Tibial artery (tissue), 4 donors: ENCODE measurements around the gene POLR2I.

Source experiments
- DNase-seq, 2 donors: peaks; one replicate each; pipeline ENCODE4 v3.0.0-alpha.2; 2019
- H3K27ac ChIP-seq, 2 donors: fragments of 200-600 bp; sonication (generic) in 1 of 2; 1 replicate in 1 of 2; 2 replicates in 1 of 2; pipeline ENCODE4 v1.5.1; 2018 to 2019; ENCODE audit warnings: mild to moderate bottlenecking in 1 of 2
- H3K27me3 ChIP-seq, 2 donors: fragments of 200-600 bp; sonication (generic) in 1 of 2; one replicate each; pipeline versions ENCODE4 v1.5.1 to v1.6.0; 2016 to 2019
- H3K36me3 ChIP-seq, 3 donors: fragments of 200-600 bp; sonication (generic) in 2 of 3; one replicate each; pipeline ENCODE4 v1.5.1; 2016 to 2019; ENCODE audit warnings: mild to moderate bottlenecking in 2 of 3
- H3K4me1 ChIP-seq, 4 donors: fragments of 200-600 bp; sonication (generic) in 2 of 4; 1 replicate in 3 of 4; 2 replicates in 1 of 4; pipeline ENCODE4 v1.5.1; 2016 to 2019
- H3K4me3 ChIP-seq, 2 donors: fragments of 200-600 bp; sonication (generic) in 1 of 2; 1 replicate in 1 of 2; 2 replicates in 1 of 2; pipeline ENCODE4 v1.5.1; 2018 to 2019; ENCODE audit warnings: mild to moderate bottlenecking in 2 of 2
- H3K9me3 ChIP-seq, 3 donors: fragments of 200-600 bp; sonication (generic) in 1 of 3; one replicate each; pipeline ENCODE4 v1.5.1; 2016 to 2019
- CTCF ChIP-seq, 2 experiments: fragments of 200-600 bp in 1 of 2; fragments of 450-650 bp in 1 of 2; IDR thresholded peaks; one replicate each; pipeline ENCODE4 v1.5.1; 2017 to 2019; ENCODE audit warnings: antibody characterized with exemption in 2 of 2, mild to moderate bottlenecking in 1 of 2, moderate library complexity in 1 of 2
- intact Hi-C: fragments of 100-400 bp; cut with DNase I; formaldehyde crosslinking; loops from one replicate; pipeline ENCODE4 v1.15.0; 2023; ENCODE audit warnings: low total_unique reads

Gene POLR2I

GRCh38 chr19:36121486-36122124 lies 6.9 kb upstream of the POLR2I start:
- no peak for DNase-seq
- peaks cover 0 to 7% (median 4%) of the 10 kb centered on the region in 4 donors for H3K4me1 ChIP-seq
- H3K27me3 ChIP-seq = no peaks in the 10 kb centered on the region
- no peak overlapping the region for H3K4me3 ChIP-seq
- peaks cover 30 to 88% (median 68%) of the 10 kb centered on the region in 3 donors for H3K36me3 ChIP-seq
- intact Hi-C loops = loop anchor here (5.0 to 10.0 kb wide), 2 partner anchors 46 to 237 kb away; no protein-coding TSS in a partner anchor
- H3K9me3 ChIP-seq = no peaks in the 10 kb centered on the region
- no peak for TF ChIP-seq CTCF (IDR thresholded peaks at IDR 0.05)
- no peak overlapping the region for H3K27ac ChIP-seq

GRCh38 chr19:36120984-36121358 lies 6.3 kb upstream of the POLR2I start:
- Histone ChIP-seq H3K4me3 (no peak overlapping the region), H3K27me3 (no peaks in the 10 kb centered on the region), H3K4me1 (peaks cover 0 to 13% (median 10%) of the 10 kb centered on the region in 4 donors), H3K27ac (no peak overlapping the region), H3K36me3 (peaks cover 30 to 85% (median 67%) of the 10 kb centered on the region in 3 donors), H3K9me3 (no peaks in the 10 kb centered on the region)
- no peak for DNase-seq
- no peak for TF ChIP-seq CTCF (IDR thresholded peaks at IDR 0.05)
- intact Hi-C loops = loop anchor here (5.0 to 10.0 kb wide), 2 partner anchors 46 to 236 kb away; no protein-coding TSS in a partner anchor

DNA sequence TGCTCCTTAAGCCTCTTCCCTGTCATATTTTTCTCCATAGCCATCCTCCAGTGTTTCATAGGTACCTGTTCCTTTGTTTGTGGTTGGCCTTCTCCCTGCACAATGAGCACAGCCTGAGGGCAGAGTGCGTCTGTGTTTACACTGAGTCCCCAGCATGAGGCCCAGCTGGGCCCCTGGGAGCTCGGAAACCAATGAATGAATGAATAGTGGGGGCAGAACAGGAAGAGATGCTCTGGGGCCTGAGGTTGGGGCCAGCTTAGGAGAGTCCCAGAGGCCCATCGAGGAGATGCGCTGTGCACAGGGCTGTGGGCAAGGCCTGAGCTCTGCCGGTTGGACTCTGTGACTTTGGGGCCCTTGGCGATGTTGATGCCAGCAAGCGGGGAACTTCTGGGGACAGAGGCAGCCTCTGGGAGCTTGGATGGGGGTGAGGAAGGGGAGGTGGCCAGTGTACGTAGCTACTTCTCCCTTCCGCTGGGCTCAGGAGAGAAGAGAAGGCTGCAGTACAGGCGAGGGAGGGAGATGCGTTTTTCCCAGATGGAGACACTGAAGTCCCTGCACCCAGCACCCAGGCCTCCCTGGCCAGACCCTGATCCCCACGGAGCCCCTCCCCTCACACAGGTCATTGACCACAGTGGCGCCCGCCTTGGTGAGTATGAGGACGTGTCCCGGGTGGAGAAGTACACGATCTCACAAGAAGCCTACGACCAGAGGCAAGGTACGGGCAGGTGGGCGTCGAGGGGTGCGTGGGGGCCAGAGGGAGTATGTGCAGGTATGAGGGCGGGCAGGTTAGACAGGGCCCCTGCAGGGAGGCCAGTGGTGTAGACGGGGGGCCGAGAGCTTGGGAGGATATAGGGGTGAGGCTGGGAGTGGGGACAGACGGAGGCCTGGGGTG lies 5.7 kb upstream of the POLR2I start:
- DNase-seq = no peak
- Histone ChIP-seq H3K9me3 (no peaks in the 10 kb centered on the region), H3K27ac (no peak overlapping the region), H3K4me1 (peaks cover 0 to 16% (median 12%) of the 10 kb centered on the region in 4 donors), H3K36me3 (peaks cover 26 to 78% (median 61%) of the 10 kb centered on the region in 3 donors), H3K4me3 (no peak overlapping the region), H3K27me3 (no peaks in the 10 kb centered on the region)
- intact Hi-C loops = loop anchor here (5.0 to 10.0 kb wide), 2 partner anchors 47 to 236 kb away; no protein-coding TSS in a partner anchor
- no peak for TF ChIP-seq CTCF (IDR thresholded peaks at IDR 0.05)

DNA sequence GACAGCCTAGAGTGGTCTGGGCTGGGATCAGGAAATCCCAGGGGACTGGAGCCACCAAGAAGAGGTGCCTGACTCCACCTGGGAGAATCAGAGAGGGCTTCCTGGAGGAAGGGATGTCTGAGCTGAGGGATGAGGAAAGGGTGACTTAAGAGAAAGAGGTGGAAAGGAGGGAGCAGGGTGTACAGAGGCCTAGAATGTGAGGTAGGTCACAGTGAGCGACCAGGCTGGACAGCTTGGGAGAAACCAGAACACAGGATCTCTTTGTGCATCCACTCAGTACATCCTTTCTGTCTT lies 1.6 kb upstream of the POLR2I start:
- Histone ChIP-seq H3K9me3 (no peaks in the 10 kb centered on the region), H3K4me1 (peaks cover 0 to 27% (median 24%) of the 10 kb centered on the region in 4 donors), H3K36me3 (peaks cover 7 to 62% (median 40%) of the 10 kb centered on the region in 3 donors), H3K27ac (peak overlapping the region; percentile 84 to 86), H3K27me3 (no peaks in the 10 kb centered on the region), H3K4me3 (peak overlapping the region; percentile 60 to 83)
- intact Hi-C loops = loop anchor here (5.0 kb wide), 2 partner anchors 59 to 119 kb away; partner anchors contain the start of gene SDHAF1
- DNase-seq = no peak
- TF ChIP-seq CTCF (IDR thresholded peaks at IDR 0.05) = no peak

GRCh38 chr19:36115453-36116343 lies 1.0 kb upstream of the POLR2I start, which contains the start of gene TBCB:
Gene TBCB (plus strand): TSS chr19:36115468. CDS start chr19:36115561, 93 bp downstream.
- no peak for TF ChIP-seq CTCF (IDR thresholded peaks at IDR 0.05)
- H3K4me3 ChIP-seq = peak within 1 kb of the TSS; percentile 60 to 83
- intact Hi-C loops = loop anchor here (5.0 kb wide), 2 partner anchors 58 to 118 kb away; partner anchors contain the start of gene SDHAF1
- peak in 1 of 2 donors; percentile 25 for DNase-seq
- H3K9me3 ChIP-seq = no peaks in the 10 kb centered on the region
- H3K27ac ChIP-seq = peak within 1 kb of the TSS; percentile 84 to 86
- H3K4me1 ChIP-seq = peaks cover 0 to 27% (median 24%) of the 10 kb centered on the region in 4 donors
- H3K27me3 ChIP-seq = no peaks in the 10 kb centered on the region
- peaks cover 7 to 62% (median 41%) of the 10 kb centered on the region in 3 donors for H3K36me3 ChIP-seq
